Uterus (tissue), 2 donors: Measurements from ENCODE around the gene DCTN3.

Source experiments
- POLR2A ChIP-seq, 2 donors: fragments of 450-650 bp; IDR thresholded peaks; one replicate each; pipeline ENCODE4 v1.6.1; 2016; ENCODE audit warnings: antibody characterized with exemption in 2 of 2, mild to moderate bottlenecking in 1 of 2, moderate library complexity in 1 of 2
- TF ChIP-seq, protein P1 (sequence below), 4 experiments: fragments of 200-600 bp in 2 of 4; fragments of 450-650 bp in 2 of 4; sonication (generic) in 2 of 4; IDR thresholded peaks; one replicate each; pipeline ENCODE4 v1.5.1; 2016 to 2019; ENCODE audit warnings: antibody characterized with exemption in 4 of 4, mild to moderate bottlenecking in 2 of 4, moderate library complexity in 1 of 4

GRCh38 chr9:34589636-34590380, 30.5 kb downstream of the DCTN3 start, which contains the start of gene CNTFR:
- TF ChIP-seq, protein P1, sequence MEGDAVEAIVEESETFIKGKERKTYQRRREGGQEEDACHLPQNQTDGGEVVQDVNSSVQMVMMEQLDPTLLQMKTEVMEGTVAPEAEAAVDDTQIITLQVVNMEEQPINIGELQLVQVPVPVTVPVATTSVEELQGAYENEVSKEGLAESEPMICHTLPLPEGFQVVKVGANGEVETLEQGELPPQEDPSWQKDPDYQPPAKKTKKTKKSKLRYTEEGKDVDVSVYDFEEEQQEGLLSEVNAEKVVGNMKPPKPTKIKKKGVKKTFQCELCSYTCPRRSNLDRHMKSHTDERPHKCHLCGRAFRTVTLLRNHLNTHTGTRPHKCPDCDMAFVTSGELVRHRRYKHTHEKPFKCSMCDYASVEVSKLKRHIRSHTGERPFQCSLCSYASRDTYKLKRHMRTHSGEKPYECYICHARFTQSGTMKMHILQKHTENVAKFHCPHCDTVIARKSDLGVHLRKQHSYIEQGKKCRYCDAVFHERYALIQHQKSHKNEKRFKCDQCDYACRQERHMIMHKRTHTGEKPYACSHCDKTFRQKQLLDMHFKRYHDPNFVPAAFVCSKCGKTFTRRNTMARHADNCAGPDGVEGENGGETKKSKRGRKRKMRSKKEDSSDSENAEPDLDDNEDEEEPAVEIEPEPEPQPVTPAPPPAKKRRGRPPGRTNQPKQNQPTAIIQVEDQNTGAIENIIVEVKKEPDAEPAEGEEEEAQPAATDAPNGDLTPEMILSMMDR (IDR thresholded peaks at IDR 0.05) = no peak
- TF ChIP-seq POLR2A (IDR thresholded peaks at IDR 0.05) = peak in 1 of 2 donors; percentile 51
